Muscle layer of duodenum (tissue), 2 donors: Measurements from ENCODE around the gene PDE4B.
"Not testable (repeated sequence)": the region's sequence is repeated elsewhere in the genome, so short reads cannot be mapped to it uniquely, and the experiment has no call there.

Experiments
- H3K27ac ChIP-seq: one replicate; pipeline ENCODE4 v1.7.0; 2013; ENCODE audit warnings: mild to moderate bottlenecking, low read length
- H3K27me3 ChIP-seq: one replicate; pipeline ENCODE4 v1.7.0; 2013; ENCODE audit warnings: low read depth, mild to moderate bottlenecking, control low read depth, low read length
- H3K36me3 ChIP-seq, 2 donors: one replicate each; pipeline ENCODE4 v1.7.0; 2013; ENCODE audit warnings: low read length in 2 of 2, control low read depth in 1 of 2, mild to moderate bottlenecking in 1 of 2; ENCODE audit not compliant: insufficient read depth in 2 of 2, control insufficient read depth in 1 of 2
- H3K4me1 ChIP-seq, 2 donors: one replicate each; pipeline ENCODE4 v1.7.0; 2013; ENCODE audit warnings: low read length in 2 of 2, mild to moderate bottlenecking in 2 of 2, control low read depth in 1 of 2, moderate library complexity in 1 of 2; ENCODE audit not compliant: insufficient read depth in 2 of 2, control insufficient read depth in 1 of 2
- H3K4me3 ChIP-seq, 2 donors: one replicate each; pipeline ENCODE4 v1.7.0; 2013; ENCODE audit warnings: low read length in 2 of 2, low read depth in 1 of 2, mild to moderate bottlenecking in 1 of 2
- H3K9me3 ChIP-seq, 2 donors: one replicate each; pipeline ENCODE4 v1.7.0; 2013; ENCODE audit warnings: low read length in 2 of 2, control low read depth in 1 of 2, mild to moderate bottlenecking in 1 of 2; ENCODE audit not compliant: control insufficient read depth in 1 of 2
- donor health status: healthy.

Gene PDE4B

DNA sequence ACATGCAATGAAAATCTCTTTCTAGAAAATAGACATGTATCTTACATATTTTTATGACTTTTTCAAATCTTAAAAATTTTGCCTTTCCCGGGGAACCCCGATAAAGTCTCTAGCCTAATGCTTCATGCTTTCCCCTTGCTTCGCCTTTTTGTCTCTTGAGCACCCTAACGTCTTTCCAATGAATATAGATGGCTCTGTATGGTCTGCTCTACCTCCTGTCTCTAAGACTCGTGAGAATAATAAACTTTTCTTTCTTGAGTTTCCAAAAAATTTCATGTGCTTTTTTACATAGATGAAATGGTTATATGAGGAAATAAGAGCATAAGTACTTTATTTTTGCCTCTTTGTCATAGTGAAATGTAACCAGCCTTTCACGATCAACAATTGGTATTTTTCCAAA lies 202.6 kb downstream of the PDE4B start:
- peaks cover 0 to 5% of the 10 kb centered on the region in 2 donors for H3K4me1 ChIP-seq
- no peak overlapping the region for H3K27ac ChIP-seq
- no peaks in the 10 kb centered on the region for H3K36me3 ChIP-seq
- no peaks in the 10 kb centered on the region for H3K9me3 ChIP-seq
- no peak overlapping the region for H3K4me3 ChIP-seq
- no peaks in the 10 kb centered on the region for H3K27me3 ChIP-seq

GRCh38 chr1:65995928-65996327 lies 203.2 kb downstream of the PDE4B start:
- Histone ChIP-seq H3K4me1 (peaks cover 0 to 5% of the 10 kb centered on the region in 2 donors), H3K36me3 (no peaks in the 10 kb centered on the region), H3K27ac (no peak overlapping the region), H3K9me3 (no peaks in the 10 kb centered on the region), H3K27me3 (no peaks in the 10 kb centered on the region), H3K4me3 (no peak overlapping the region)

- no peaks in the 10 kb centered on the region for H3K36me3 ChIP-seq
- no peaks in the 10 kb centered on the region for H3K4me1 ChIP-seq
- no peaks in the 10 kb centered on the region for H3K27me3 ChIP-seq
- no peak overlapping the region for H3K4me3 ChIP-seq
- H3K27ac ChIP-seq, result no peak overlapping the region
- no peaks in the 10 kb centered on the region for H3K9me3 ChIP-seq
Observed at GRCh38 chr1:65997693-65998092, 205.0 kb downstream of the PDE4B start.

DNA sequence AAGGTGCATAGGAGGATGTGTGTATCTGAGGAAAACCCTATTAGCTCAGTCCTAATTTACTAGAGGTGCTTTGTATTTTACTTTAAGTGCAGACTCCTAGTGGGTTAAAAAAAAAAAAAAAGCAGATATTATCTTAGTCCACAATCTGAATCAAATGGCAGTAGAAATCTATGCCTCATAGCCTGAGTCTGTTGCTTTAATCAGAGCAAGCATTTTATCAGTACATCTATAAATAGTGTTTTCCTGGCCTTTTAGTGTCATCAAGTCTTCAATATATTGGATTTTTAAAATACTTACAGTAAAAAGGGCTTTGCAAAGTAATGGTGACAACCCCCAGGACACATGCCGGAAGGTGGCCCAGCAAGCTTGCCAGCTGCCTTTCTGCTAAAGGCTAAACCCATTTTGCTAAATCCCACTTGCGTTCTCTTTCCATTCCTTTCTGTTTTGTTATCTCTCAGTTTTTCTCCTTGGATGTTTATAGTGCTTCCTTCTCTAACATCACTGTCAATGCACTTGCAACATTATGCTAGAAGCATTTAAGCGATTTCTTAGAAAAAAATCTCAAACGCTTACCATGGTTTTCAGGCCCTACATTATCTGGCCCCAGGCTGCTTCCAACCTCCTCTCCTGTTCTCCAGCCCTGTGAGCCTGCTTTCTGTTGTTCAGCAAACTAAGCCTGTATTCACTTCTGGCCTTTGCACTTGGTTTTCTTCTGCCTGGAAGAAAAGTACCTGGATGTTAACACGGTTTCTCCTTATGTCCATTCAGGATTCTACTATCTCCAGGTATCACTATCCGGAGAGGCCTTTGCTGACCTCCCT lies 206.3 kb downstream of the PDE4B start:
- H3K9me3 ChIP-seq, result no peaks in the 10 kb centered on the region
- H3K27me3 ChIP-seq, result no peaks in the 10 kb centered on the region
- no peak overlapping the region for H3K4me3 ChIP-seq
- H3K4me1 ChIP-seq, result no peaks in the 10 kb centered on the region
- no peaks in the 10 kb centered on the region for H3K36me3 ChIP-seq
- H3K27ac ChIP-seq, result no peak overlapping the region

GRCh38 chr1:66000033-66000637 lies 207.4 kb downstream of the PDE4B start:
- no peaks in the 10 kb centered on the region for H3K27me3 ChIP-seq
- H3K4me3 ChIP-seq, result no peak overlapping the region
- no peaks in the 10 kb centered on the region for H3K9me3 ChIP-seq
- H3K36me3 ChIP-seq, result no peaks in the 10 kb centered on the region
- H3K27ac ChIP-seq, result no peak overlapping the region
- H3K4me1 ChIP-seq, result no peaks in the 10 kb centered on the region

DNA sequence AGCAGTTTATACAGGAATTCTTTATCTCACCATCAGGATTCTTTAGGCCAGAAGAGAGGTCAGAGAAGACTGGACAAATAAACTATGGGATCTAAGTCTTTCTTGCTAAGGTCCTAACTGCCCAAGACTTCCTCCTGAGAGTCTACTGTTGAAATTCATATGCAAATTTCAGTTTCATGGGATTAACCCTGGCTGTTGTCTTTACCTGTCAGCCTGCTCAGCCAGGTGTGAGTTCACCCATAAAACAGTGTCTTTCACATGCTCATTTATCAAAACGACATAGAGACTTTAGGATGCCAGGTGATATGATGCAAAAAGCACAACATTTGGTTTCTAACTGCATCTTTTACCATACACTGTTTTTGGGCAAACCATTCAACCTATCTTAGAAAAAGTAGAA lies 211.0 kb downstream of the PDE4B start:
- no peaks in the 10 kb centered on the region for H3K27me3 ChIP-seq
- H3K9me3 ChIP-seq, result no peaks in the 10 kb centered on the region
- no peak overlapping the region for H3K4me3 ChIP-seq

GRCh38 chr1:66006534-66006933 lies 213.8 kb downstream of the PDE4B start:
- H3K4me1 ChIP-seq, H3K9me3 ChIP-seq, H3K27ac ChIP-seq, H3K36me3 ChIP-seq, H3K27me3 ChIP-seq, H3K4me3 ChIP-seq: not testable (repeated sequence)

More for the DNA sequence above, 211.0 kb downstream of the PDE4B start:
- no peak overlapping the region for H3K27ac ChIP-seq
- H3K4me1 ChIP-seq, result no peaks in the 10 kb centered on the region
- no peaks in the 10 kb centered on the region for H3K36me3 ChIP-seq

- H3K4me3 ChIP-seq, result no peak overlapping the region
- H3K9me3 ChIP-seq, result no peaks in the 10 kb centered on the region
- no peaks in the 10 kb centered on the region for H3K36me3 ChIP-seq
- no peak overlapping the region for H3K27ac ChIP-seq
- H3K4me1 ChIP-seq, result no peaks in the 10 kb centered on the region
- H3K27me3 ChIP-seq, result no peaks in the 10 kb centered on the region
Observed at GRCh38 chr1:66012106-66012784, 219.6 kb downstream of the PDE4B start.

DNA sequence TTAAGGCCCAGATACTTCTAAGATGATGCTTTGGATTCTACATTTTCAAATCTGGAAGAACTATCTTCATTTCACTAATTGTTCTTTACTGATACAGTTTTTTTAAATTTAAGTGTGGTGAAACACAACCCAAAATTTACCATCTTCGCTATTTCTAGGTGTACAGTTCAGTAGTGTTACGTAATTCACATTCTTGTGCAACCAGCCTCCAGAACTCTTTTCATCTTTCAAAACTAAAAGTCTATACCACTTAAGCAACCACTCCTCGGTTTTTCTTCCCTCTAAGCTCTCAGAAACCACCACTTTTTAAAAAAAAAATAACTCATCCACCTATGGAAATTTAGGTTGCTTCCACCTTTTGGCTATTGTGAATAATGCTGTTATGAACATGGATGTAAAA lies 220.7 kb downstream of the PDE4B start:
- Histone ChIP-seq H3K9me3 (no peaks in the 10 kb centered on the region), H3K27ac (no peak overlapping the region), H3K36me3 (no peaks in the 10 kb centered on the region), H3K27me3 (no peaks in the 10 kb centered on the region), H3K4me3 (no peak overlapping the region), H3K4me1 (no peaks in the 10 kb centered on the region)

- H3K27me3 ChIP-seq, result no peaks in the 10 kb centered on the region
- H3K36me3 ChIP-seq, result no peaks in the 10 kb centered on the region
- H3K9me3 ChIP-seq, result no peaks in the 10 kb centered on the region
- no peaks in the 10 kb centered on the region for H3K4me1 ChIP-seq
- no peak overlapping the region for H3K27ac ChIP-seq
- no peak overlapping the region for H3K4me3 ChIP-seq
Observed at GRCh38 chr1:66022904-66023620, 230.4 kb downstream of the PDE4B start.

- Histone ChIP-seq H3K9me3 (no peaks in the 10 kb centered on the region), H3K4me3 (no peak overlapping the region), H3K27me3 (no peaks in the 10 kb centered on the region), H3K36me3 (no peaks in the 10 kb centered on the region), H3K27ac (no peak overlapping the region), H3K4me1 (no peaks in the 10 kb centered on the region)
Observed at GRCh38 chr1:66025188-66025587, 232.5 kb downstream of the PDE4B start.
